Suprapubic skin (tissue), 4 donors: ENCODE data around the gene DAW1. TPM values are rescaled to one million over a fixed set of nuclear protein-coding genes. Genes with fewer than 3 reads are reported as not detected.
A peak's percentile ranks its signal among the peaks of the same experiment; 100 is the strongest.

Source experiments
- DNase-seq, 2 donors: peaks; one replicate each; pipeline ENCODE4 v3.0.0-alpha.2; 2019; ENCODE audit warnings: low spot score in 2 of 2
- H3K27ac ChIP-seq: fragments of 200-600 bp; sonication (generic); one replicate; pipeline ENCODE4 v1.5.1; 2019
- H3K27me3 ChIP-seq: fragments of 200-600 bp; sonication (generic); one replicate; pipeline ENCODE4 v1.5.1; 2019
- H3K36me3 ChIP-seq: fragments of 200-600 bp; sonication (generic); one replicate; pipeline ENCODE4 v1.5.1; 2019
- H3K4me1 ChIP-seq: fragments of 200-600 bp; sonication (generic); one replicate; pipeline ENCODE4 v1.5.1; 2019
- H3K4me3 ChIP-seq: fragments of 200-600 bp; sonication (generic); one replicate; pipeline ENCODE4 v1.5.1; 2019; ENCODE audit warnings: mild to moderate bottlenecking
- H3K9me3 ChIP-seq: fragments of 200-600 bp; sonication (generic); one replicate; pipeline ENCODE4 v1.5.1; 2019
- CTCF ChIP-seq, 2 donors: fragments of 200-600 bp in 1 of 2; fragments of 450-650 bp in 1 of 2; sonication (generic) in 1 of 2; IDR thresholded peaks; one replicate each; pipeline ENCODE4 v1.5.1; 2016 to 2019; ENCODE audit warnings: antibody characterized with exemption in 2 of 2, mild to moderate bottlenecking in 1 of 2, moderate library complexity in 1 of 2
- EP300 ChIP-seq: sonication (generic); formaldehyde crosslinking; IDR thresholded peaks from one replicate; pipeline ENCODE4 v1.6.1; 2017; ENCODE audit warnings: antibody characterized with exemption
- POLR2A ChIP-seq, 2 donors: fragments of 450-650 bp; IDR thresholded peaks; one replicate each; pipeline ENCODE4 v1.6.1; 2017; ENCODE audit warnings: antibody characterized with exemption in 2 of 2, mild to moderate bottlenecking in 2 of 2, moderate library complexity in 2 of 2
- POLR2AphosphoS5 ChIP-seq, 3 donors: sonication (generic); formaldehyde crosslinking; IDR thresholded peaks; one replicate each; pipeline ENCODE4 v1.6.1; 2017; ENCODE audit warnings: antibody characterized with exemption in 3 of 3
- WGBS: methylation state at CpG from one replicate; pipeline ENCODE4 v1.1.5; 2018; 5-methylcytosine and 5-hydroxymethylcytosine counted together
- total RNA-seq, 4 donors: library from RNA; depleted of rRNA; stranded (reverse); fragments of >200 nt; gene quantifications; one replicate each; pipeline ENCODE4 v1.1.0, GENCODE V29; 2016

Gene DAW1
- total RNA-seq, 4 donors from 2014 or later: 1.1 TPM; not detected in 3

- Histone ChIP-seq H3K27ac (no peak overlapping the region), H3K36me3 (no peaks in the 10 kb centered on the region), H3K27me3 (no peaks in the 10 kb centered on the region), H3K4me3 (no peak overlapping the region), H3K4me1 (peaks cover 3% of the 10 kb centered on the region), H3K9me3 (no peaks in the 10 kb centered on the region)
- TF ChIP-seq EP300 (no peak), POLR2A (IDR thresholded peaks at IDR 0.05) (no peak), CTCF (IDR thresholded peaks at IDR 0.05) (no peak), POLR2AphosphoS5 (IDR thresholded peaks at IDR 0.05) (no peak)
- no peak for DNase-seq
- WGBS: 80% methylated on average over 1 of the region's 1 CpG
Observed at GRCh38 chr2:227846831-227847230, 24.6 kb upstream of the DAW1 start.

GRCh38 chr2:227848146-227848545 is 23.3 kb upstream of the DAW1 start:
- DNase-seq: no peak
- peaks cover 3% of the 10 kb centered on the region for H3K4me1 ChIP-seq
- no peaks in the 10 kb centered on the region for H3K27me3 ChIP-seq
- H3K4me3 ChIP-seq: no peak overlapping the region
- no peaks in the 10 kb centered on the region for H3K36me3 ChIP-seq
- TF ChIP-seq POLR2A (IDR thresholded peaks at IDR 0.05) (no peak), POLR2AphosphoS5 (IDR thresholded peaks at IDR 0.05) (no peak)
- no peaks in the 10 kb centered on the region for H3K9me3 ChIP-seq
- 46% methylated on average over 3 of the region's 3 CpGs for WGBS
- H3K27ac ChIP-seq: peak overlapping the region; percentile 15

- no peak overlapping the region for H3K4me3 ChIP-seq
- no peaks in the 10 kb centered on the region for H3K27me3 ChIP-seq
- no peaks in the 10 kb centered on the region for H3K9me3 ChIP-seq
- H3K27ac ChIP-seq: peak overlapping the region; percentile 24
- TF ChIP-seq CTCF (IDR thresholded peaks at IDR 0.05) (no peak), POLR2AphosphoS5 (IDR thresholded peaks at IDR 0.05) (no peak), EP300 (no peak), POLR2A (IDR thresholded peaks at IDR 0.05) (no peak)
- DNase-seq: no peak
- 41% methylated on average over 4 of the region's 4 CpGs for WGBS
- no peaks in the 10 kb centered on the region for H3K36me3 ChIP-seq
- H3K4me1 ChIP-seq: peaks cover 3% of the 10 kb centered on the region
Observed at GRCh38 chr2:227848586-227848985, 22.8 kb upstream of the DAW1 start.

- Histone ChIP-seq H3K36me3 (no peaks in the 10 kb centered on the region), H3K27me3 (no peaks in the 10 kb centered on the region), H3K9me3 (no peaks in the 10 kb centered on the region), H3K4me3 (no peak overlapping the region), H3K27ac (no peak overlapping the region), H3K4me1 (peaks cover 3% of the 10 kb centered on the region)
- no peak for TF ChIP-seq CTCF (IDR thresholded peaks at IDR 0.05)
- TF ChIP-seq EP300: no peak
- no peak for TF ChIP-seq POLR2A (IDR thresholded peaks at IDR 0.05)
- no peak for TF ChIP-seq POLR2AphosphoS5 (IDR thresholded peaks at IDR 0.05)
- WGBS: 41% methylated on average over 1 of the region's 1 CpG
- DNase-seq: no peak
Observed at GRCh38 chr2:227849906-227850305, 21.5 kb upstream of the DAW1 start.

GRCh38 chr2:227853204-227853629 is 18.2 kb upstream of the DAW1 start:
- no peaks in the 10 kb centered on the region for H3K36me3 ChIP-seq
- no peak overlapping the region for H3K27ac ChIP-seq
- H3K27me3 ChIP-seq: no peaks in the 10 kb centered on the region
- H3K4me3 ChIP-seq: no peak overlapping the region
- no peak for TF ChIP-seq CTCF (IDR thresholded peaks at IDR 0.05)
- peaks cover 3% of the 10 kb centered on the region for H3K4me1 ChIP-seq
- WGBS: 52% methylated on average over 4 of the region's 4 CpGs
- DNase-seq: no peak
- H3K9me3 ChIP-seq: no peaks in the 10 kb centered on the region

- H3K36me3 ChIP-seq: no peaks in the 10 kb centered on the region
- no peak overlapping the region for H3K4me3 ChIP-seq
- H3K27me3 ChIP-seq: peaks cover 3% of the 10 kb centered on the region
- no peak overlapping the region for H3K27ac ChIP-seq
- no peak for DNase-seq
- TF ChIP-seq POLR2A (IDR thresholded peaks at IDR 0.05): no peak
- TF ChIP-seq CTCF (IDR thresholded peaks at IDR 0.05): no peak
- no peak for TF ChIP-seq POLR2AphosphoS5 (IDR thresholded peaks at IDR 0.05)
- no peak for TF ChIP-seq EP300
- H3K4me1 ChIP-seq: peaks cover 3% of the 10 kb centered on the region
- 74% methylated on average over 6 of the region's 6 CpGs for WGBS
- no peaks in the 10 kb centered on the region for H3K9me3 ChIP-seq
Observed at GRCh38 chr2:227853765-227854271, 17.6 kb upstream of the DAW1 start.
